Panc1 (cell line): ENCODE measurements around the gene SLC17A7. TPM values are rescaled to one million over a fixed set of nuclear protein-coding genes. Genes with fewer than 3 reads are reported as not detected.

Experiments used
- ATAC-seq: fragments of 200-7000 bp; cut with Tn5 transposase; 2 replicates; pipeline ENCODE4 v1.9.1; 2020; ENCODE audit warnings: mild to moderate bottlenecking, moderate library complexity
- BruUV-seq: library from RNA; stranded (reverse); fragments of 400-500 nt; replicated peaks from 2 replicates; lab custom pipeline; 2021; lab: Mats Ljungman, UMichigan
- CTCF ChIA-PET: fragments of 300-600 bp; sonication (Branson Sonifier 250); formaldehyde crosslinking; loops from one replicate; lab custom pipeline; 2022; ENCODE audit warnings: antibody characterized with exemption; lab: Charles Lee
- POLR2A ChIA-PET: fragments of 300-600 bp; sonication (Branson Sonifier 250); formaldehyde crosslinking; loops from one replicate; lab custom pipeline; 2022; ENCODE audit warnings: antibody characterized with exemption; lab: Charles Lee
- DNase-seq: peaks from one replicate; pipeline ENCODE4 v3.0.0-alpha.2; 2010; ENCODE audit warnings: low read depth, low spot score
- H3K27ac ChIP-seq: 2 replicates; pipeline ENCODE4 v1.5.1; 2011; ENCODE audit warnings: mild to moderate bottlenecking, low read length, inconsistent platforms
- H3K27me3 ChIP-seq: fragments of 200-500 bp; sonication (Bioruptor generic); 2 replicates; pipeline ENCODE4 v1.6.0; 2014; ENCODE audit warnings: low read length, inconsistent platforms; ENCODE audit not compliant: control insufficient read depth, insufficient read depth
- H3K36me3 ChIP-seq: fragments of 200-500 bp; sonication (Bioruptor generic); 2 replicates; pipeline ENCODE4 v1.5.1; 2014; ENCODE audit warnings: inconsistent platforms, mild to moderate bottlenecking, low read length, moderate library complexity; ENCODE audit not compliant: control insufficient read depth, insufficient read depth
- H3K4me1 ChIP-seq: 2 replicates; pipeline ENCODE4 v1.5.1; 2011; ENCODE audit warnings: inconsistent platforms, mild to moderate bottlenecking, low read length, moderate library complexity; ENCODE audit not compliant: control insufficient read depth, insufficient read depth
- H3K4me3 ChIP-seq, 2 experiments: 2 replicates each; pipeline ENCODE4 v1.5.1; 2011 to 2012; ENCODE audit warnings: low read depth in 2 of 2, low read length in 2 of 2, mild to moderate bottlenecking in 2 of 2, inconsistent platforms in 1 of 2, moderate library complexity in 1 of 2
- H3K9me3 ChIP-seq: fragments of 200-500 bp; sonication (Bioruptor generic); 2 replicates; pipeline ENCODE4 v1.5.1; 2014; ENCODE audit warnings: low read depth, mild to moderate bottlenecking, inconsistent platforms, low read length, moderate library complexity; ENCODE audit not compliant: control insufficient read depth, insufficient read depth
- POLR2AphosphoS5 ChIP-seq: IDR thresholded peaks from 2 replicates; pipeline ENCODE4 v1.6.1; 2012; ENCODE audit warnings: mild to moderate bottlenecking, low read depth, low read length, moderate library complexity
- SIN3A ChIP-seq: IDR thresholded peaks from 2 replicates; pipeline ENCODE4 v1.6.1; 2012; ENCODE audit warnings: low read depth, mild to moderate bottlenecking, low read length, moderate library complexity, borderline replicate concordance; ENCODE audit not compliant: insufficient read depth
- TCF7L2 ChIP-seq: IDR thresholded peaks from 2 replicates; pipeline ENCODE4 v1.6.1; 2011; ENCODE audit warnings: mild to moderate bottlenecking, low read depth, low read length, inconsistent platforms
- in situ Hi-C: cut with HindIII; loops from 2 replicates; pipeline ENCODE4 v1.10.0; 2016; ENCODE audit warnings: low sequenced_read_pairs, low pct_unique_long_range_greater_than_20kb
- intact Hi-C: fragments of 100-400 bp; cut with micrococcal nuclease; formaldehyde crosslinking; loops from one replicate; pipeline ENCODE4 v1.10.0; 2022; ENCODE audit not compliant: unreplicated experiment
- total RNA-seq: library from RNA; stranded (reverse); gene quantifications from one replicate; pipeline ENCODE4 v1.2.1, GENCODE V29; 2021; ENCODE audit not compliant: unreplicated experiment
- TF ChIP-seq, protein P1 (sequence below), 2 experiments: IDR thresholded peaks; 2 replicates each; pipeline ENCODE4 v1.6.1; 2011 to 2012; ENCODE audit warnings: low read depth in 2 of 2, control low read depth in 1 of 2, low read length in 1 of 2, mild to moderate bottlenecking in 1 of 2, moderate library complexity in 1 of 2; ENCODE audit not compliant: insufficient read depth in 1 of 2
- TF ChIP-seq, protein P2 (sequence below): fragments of 450-650 bp; IDR thresholded peaks from 2 replicates; pipeline ENCODE4 v1.5.1; 2017; ENCODE audit warnings: mild to moderate bottlenecking

Gene SLC17A7
- total RNA-seq, 1 experiment from 2014 or later = 1.2 TPM

DNA sequence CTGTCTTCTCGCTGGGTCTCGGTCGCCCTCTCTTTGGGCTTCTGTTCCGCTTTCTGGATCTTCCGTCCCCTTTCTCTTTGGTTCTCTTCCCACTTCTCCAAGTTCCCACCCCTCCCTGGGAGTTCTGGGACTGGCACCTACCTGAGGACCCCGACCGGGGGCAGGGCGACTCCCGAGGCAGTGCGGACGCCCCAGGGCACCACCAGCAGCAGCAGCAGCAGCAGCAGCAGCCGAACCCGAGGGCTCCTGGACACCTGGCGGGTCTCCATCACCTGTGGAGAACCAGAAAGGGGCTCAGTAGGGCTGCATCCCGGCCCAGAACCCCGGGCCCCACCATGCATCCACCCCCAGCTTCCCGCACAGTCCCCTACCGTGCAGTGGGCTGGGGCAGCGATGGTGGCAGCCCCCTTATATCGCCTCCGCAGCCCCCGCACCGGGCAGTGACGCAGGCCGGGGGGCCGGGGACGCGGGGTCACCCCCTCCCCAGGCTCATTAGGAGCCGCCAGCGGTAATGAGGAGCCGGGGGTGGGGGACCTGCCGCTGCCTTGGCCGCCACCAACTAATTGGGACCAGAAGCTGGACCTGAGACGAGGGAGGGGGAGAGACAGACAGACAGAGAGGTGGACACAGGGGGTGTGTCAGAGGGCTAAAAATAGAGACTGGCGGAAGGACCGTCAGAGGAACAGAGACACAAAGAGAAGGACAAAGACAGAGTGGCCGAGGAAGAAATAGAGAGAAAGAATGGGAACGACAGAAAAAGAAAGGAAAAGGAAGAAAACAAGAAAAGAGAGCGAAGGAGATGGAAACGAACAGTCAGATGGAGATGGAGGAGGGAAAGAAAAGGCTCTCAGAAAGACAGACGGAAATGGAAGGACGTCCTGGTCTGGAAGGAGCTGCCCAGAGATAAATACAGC, 18.0 kb downstream of the SLC17A7 start, which contains the start of gene PTH2 (continued):
- TF ChIP-seq, protein P1, sequence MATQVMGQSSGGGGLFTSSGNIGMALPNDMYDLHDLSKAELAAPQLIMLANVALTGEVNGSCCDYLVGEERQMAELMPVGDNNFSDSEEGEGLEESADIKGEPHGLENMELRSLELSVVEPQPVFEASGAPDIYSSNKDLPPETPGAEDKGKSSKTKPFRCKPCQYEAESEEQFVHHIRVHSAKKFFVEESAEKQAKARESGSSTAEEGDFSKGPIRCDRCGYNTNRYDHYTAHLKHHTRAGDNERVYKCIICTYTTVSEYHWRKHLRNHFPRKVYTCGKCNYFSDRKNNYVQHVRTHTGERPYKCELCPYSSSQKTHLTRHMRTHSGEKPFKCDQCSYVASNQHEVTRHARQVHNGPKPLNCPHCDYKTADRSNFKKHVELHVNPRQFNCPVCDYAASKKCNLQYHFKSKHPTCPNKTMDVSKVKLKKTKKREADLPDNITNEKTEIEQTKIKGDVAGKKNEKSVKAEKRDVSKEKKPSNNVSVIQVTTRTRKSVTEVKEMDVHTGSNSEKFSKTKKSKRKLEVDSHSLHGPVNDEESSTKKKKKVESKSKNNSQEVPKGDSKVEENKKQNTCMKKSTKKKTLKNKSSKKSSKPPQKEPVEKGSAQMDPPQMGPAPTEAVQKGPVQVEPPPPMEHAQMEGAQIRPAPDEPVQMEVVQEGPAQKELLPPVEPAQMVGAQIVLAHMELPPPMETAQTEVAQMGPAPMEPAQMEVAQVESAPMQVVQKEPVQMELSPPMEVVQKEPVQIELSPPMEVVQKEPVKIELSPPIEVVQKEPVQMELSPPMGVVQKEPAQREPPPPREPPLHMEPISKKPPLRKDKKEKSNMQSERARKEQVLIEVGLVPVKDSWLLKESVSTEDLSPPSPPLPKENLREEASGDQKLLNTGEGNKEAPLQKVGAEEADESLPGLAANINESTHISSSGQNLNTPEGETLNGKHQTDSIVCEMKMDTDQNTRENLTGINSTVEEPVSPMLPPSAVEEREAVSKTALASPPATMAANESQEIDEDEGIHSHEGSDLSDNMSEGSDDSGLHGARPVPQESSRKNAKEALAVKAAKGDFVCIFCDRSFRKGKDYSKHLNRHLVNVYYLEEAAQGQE (IDR thresholded peaks at IDR 0.05; ENCODE audit: insufficient read depth in 1 of 2, low read depth in 2 of 2, low read length in 1 of 2) = no peak

DNA sequence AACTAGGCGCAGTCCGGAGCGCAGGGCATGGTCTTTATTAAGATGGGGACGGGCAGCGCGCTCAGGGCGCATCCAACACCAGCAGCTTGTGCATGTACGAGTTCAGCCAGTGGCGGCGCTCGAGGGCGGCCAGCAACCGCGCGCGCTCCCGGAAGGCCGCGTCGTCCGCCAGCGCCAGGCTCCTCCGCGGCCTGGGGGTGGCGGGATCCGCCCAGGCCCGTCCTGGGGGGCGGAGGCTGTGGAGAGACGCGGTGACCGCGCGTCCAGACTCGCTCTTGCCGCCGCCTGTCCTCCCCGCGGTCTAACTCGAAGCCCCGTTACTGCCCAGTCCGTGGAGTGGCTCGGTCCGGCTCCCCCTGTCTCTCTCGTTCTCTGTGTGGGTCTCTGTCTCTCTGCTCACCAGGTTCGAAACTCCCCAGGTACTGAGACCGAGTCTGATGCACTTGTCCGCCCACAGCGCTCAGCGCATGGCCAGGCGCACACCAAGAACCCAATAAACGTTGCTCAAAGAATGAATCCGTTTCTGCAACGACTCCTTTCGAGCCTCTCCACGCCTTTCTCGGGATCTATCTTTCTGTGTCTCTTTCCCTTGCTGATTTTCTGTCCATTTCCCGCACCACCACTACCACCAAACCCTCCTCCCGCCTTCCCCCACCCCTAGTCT, 18.8 kb downstream of the SLC17A7 start:
- TF ChIP-seq, protein P2, sequence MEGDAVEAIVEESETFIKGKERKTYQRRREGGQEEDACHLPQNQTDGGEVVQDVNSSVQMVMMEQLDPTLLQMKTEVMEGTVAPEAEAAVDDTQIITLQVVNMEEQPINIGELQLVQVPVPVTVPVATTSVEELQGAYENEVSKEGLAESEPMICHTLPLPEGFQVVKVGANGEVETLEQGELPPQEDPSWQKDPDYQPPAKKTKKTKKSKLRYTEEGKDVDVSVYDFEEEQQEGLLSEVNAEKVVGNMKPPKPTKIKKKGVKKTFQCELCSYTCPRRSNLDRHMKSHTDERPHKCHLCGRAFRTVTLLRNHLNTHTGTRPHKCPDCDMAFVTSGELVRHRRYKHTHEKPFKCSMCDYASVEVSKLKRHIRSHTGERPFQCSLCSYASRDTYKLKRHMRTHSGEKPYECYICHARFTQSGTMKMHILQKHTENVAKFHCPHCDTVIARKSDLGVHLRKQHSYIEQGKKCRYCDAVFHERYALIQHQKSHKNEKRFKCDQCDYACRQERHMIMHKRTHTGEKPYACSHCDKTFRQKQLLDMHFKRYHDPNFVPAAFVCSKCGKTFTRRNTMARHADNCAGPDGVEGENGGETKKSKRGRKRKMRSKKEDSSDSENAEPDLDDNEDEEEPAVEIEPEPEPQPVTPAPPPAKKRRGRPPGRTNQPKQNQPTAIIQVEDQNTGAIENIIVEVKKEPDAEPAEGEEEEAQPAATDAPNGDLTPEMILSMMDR = peak; percentile 77
- no peak for TF ChIP-seq POLR2AphosphoS5

DNA sequence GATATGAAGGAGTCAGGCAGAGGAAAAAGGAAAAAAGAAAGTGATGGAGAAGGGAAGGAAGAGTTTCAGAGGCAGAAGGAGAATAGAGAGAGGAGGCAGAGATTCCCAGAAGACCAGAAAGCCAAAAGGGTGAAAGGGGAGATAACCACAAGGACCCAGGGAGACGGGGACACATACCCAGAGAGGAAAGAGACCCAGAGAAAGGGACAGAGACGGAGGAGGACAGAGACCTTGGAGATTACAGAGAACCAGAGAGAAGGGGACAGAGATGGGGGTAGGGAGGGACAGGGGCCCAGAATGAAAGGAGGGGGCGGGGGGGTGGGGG, 19.5 kb downstream of the SLC17A7 start:
- TF ChIP-seq, protein P2 = no peak
- TF ChIP-seq TCF7L2 = no peak
- TF ChIP-seq, protein P1 (IDR thresholded peaks at IDR 0.05; ENCODE audit: insufficient read depth in 1 of 2, low read depth in 2 of 2, low read length in 1 of 2) = no peak
- no peak for TF ChIP-seq POLR2AphosphoS5
- no peak for TF ChIP-seq SIN3A
- Histone ChIP-seq H3K27ac (no peak overlapping the region), H3K36me3 (no peaks in the 10 kb centered on the region), H3K4me3 (no peak overlapping the region), H3K4me1 (peaks cover 3% of the 10 kb centered on the region; the same call in 1 of the 2 replicates), H3K9me3 (no peaks in the 10 kb centered on the region), H3K27me3 (peaks cover 10% of the 10 kb centered on the region)
- POLR2A ChIA-PET = interaction anchor here (0.6 kb wide), 1 partner anchor 345 kb away, joined by 3 read pairs; the partner anchor contains the start of gene AP2A1
- BruUV-seq = no TSS peak
- ATAC-seq = no peak
- in situ Hi-C loops (no loop called here), intact Hi-C loops (no loop called here)
- no peak for DNase-seq
- CTCF ChIA-PET = no interaction called here

More for the DNA sequence above, 18.8 kb downstream of the SLC17A7 start:
- POLR2A ChIA-PET = no interaction called here
- intact Hi-C loops = no loop called here
- Histone ChIP-seq H3K27ac (no peak overlapping the region), H3K36me3 (no peaks in the 10 kb centered on the region), H3K9me3 (no peaks in the 10 kb centered on the region), H3K4me3 (peak overlapping the region; percentile 20 to 35), H3K27me3 (peaks cover 10% of the 10 kb centered on the region), H3K4me1 (peaks cover 3% of the 10 kb centered on the region; the same call in 1 of the 2 replicates)
- no peak for DNase-seq
- ATAC-seq = peak; percentile 64
- BruUV-seq = no TSS peak
- in situ Hi-C loops = no loop called here
- CTCF ChIA-PET = no interaction called here
